Measurements from ENCODE around the gene SNX13.
"Not testable (repeated sequence)": the region's sequence is repeated elsewhere in the genome, so short reads cannot be mapped to it uniquely, and the experiment has no call there.

Gene SNX13

DNA sequence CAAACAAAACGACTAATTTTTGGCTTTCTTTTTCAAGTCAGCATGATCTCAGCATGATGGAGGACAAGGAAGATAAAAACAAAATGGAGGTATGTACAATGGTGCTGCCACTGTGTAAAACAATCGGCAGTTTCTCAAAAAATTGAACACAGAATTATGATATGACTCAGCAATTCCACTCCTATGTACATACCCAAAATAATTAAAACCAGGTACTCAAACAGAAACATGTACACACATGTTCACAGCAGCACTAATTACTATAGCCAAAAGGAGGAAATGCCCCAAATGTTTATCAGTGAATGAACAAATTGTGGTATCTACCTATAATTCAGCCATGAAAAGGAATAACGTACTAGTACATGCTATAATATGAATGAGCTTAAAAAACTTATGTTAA is 29.9 kb downstream of the SNX13 start:
- DNase-seq, result no peak

DNA sequence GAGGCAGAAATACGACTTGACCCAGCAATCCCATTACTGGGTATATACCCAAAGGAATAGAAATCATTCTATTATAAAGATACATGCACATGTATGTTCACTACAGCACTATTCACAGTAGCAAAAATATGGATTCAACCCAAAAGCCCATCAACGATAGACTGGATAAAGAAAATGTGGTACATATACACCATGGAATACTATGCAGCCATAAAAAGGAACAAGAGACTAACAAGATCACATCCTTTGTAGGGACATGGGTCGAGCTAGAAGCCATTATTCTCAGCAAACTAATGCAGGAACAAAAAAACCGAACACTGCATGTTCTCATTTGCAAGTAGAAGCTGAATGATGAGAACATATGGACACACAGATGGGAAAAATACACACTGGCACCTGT is 31.0 kb downstream of the SNX13 start:
- DNase-seq, result not testable (repeated sequence)

DNA sequence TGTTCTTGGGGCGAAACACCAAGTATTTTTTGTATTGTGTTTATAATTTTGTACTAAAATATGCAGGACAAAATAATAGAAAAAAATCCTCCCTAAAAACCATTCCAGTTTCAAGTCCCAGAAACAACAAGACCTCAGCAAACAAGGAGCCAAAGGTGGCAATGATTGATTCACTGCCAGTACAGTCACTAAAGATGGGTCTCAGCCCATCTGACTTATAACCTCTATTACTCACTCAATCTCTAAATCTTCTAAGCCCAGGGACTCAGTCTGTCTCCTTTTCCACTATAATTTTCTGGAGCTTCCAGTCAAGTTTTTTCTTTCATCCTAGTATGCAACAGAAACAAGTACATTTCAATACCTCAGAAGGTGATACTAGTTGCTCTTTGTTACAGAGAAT is 33.3 kb downstream of the SNX13 start:
- DNase-seq, result no peak

DNA sequence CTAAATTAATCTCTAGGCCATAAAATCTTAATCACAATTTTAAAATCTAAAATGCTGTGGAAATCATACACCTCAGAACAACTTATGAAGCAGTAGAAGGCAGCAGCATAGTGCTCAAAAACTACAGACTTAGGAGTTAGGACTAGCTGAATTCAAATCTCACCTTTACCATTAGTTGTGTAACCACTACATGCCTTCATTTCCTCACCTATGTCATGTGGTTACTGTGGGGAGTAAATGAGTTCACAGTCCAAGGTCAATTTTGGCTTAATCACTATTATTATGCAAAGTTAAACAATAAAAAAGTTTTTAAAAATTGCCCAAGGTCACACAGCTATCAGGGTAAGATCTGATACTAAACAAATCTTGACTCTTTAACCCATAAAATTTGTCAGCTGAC is 37.0 kb downstream of the SNX13 start:
- DNase-seq, result no peak

DNA sequence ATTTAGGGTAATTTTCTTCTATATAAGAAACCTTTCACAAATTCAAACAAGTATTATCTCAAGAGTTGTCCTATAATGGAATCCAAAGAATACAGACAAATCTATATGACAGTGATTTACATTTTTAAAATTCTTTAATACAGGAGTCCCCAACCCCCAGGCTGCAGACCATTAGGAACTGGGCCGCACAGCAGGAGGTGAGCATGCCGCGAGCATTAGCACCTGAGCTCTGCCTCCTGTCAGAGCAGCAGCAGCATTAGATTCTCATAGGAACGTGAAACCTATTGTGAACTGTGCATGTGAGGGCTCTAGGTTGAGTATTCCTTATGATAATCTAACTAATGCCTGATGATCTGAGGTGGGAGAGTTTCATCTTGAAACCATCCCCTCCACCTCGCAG is 37.7 kb downstream of the SNX13 start:
- DNase-seq, result no peak

DNA sequence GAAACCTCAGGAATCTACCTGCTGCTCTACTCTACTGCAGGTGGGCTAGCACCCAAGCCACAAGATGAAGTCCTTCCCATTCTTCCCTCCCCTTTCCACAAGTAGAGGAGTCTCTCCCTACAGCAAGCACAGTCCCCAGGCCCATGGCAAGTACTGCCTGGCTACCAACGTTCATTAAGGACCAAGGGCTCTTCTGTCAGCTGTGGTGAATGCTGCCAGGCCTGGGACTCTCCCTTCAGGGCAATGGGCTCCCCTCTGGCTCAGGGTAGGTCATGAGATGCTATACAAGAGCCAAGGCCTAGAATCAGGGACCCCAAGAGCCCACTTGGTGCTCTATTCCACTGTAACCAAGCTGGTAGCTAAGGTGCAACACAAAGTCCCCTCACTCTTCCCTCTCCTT is 39.8 kb downstream of the SNX13 start:
- DNase-seq, result no peak

DNA sequence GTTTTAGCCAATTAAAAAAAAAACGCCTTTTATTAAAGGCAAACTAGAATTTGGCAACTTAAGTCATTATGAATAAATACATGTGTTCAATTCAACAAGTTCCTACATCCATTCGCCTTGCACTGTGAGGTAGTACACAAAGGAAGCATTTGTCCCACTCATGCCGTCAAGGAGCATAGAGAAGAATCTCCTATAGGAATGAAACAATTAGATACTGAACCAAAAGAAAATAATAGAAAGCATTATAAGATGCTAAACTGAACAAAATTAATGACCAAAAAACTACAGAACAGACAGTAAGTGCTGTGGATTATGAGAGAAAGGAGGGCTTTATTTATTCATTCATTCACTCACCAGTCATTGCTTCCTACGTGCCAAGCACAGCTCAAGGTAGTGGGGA is 42.2 kb downstream of the SNX13 start:
- DNase-seq, result no peak

DNA sequence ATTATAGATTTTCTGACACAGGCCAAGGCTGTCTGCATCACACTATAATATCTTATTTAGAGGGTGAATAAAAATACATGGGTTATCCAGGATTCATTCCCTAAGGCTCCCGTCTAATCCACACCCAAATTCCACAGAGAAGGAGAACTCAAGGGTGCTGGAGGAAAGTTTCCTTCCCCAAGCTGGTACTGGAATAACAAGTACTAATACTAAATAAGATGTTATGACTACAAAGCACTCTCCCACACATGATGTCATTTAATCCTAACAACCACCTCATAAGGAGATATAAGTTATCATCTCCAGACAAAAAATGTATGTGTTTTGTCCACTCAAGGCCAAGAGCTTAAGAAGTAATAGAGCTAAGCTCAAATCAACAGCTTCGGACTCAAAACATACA is 53.0 kb downstream of the SNX13 start:
- DNase-seq, result no peak

DNA sequence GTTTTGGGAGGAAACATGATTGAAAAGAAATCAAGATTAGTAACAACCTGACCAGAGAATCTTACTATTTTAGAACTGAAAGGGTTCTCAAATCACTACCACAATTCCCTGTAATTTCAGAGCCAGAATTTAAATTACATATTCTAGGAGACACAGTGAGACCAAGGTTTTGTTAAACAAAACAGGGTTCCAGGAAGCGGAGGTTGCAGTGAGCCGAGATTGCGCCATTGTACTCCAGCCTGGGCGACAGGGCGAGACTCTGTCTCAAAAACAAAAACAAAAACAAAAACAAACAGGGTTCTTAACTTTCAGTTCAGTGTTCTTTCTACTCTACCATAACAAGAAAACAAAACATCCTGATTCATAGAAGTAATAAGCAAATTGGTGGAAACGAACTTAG is 57.6 kb downstream of the SNX13 start:
- no peak for DNase-seq

DNA sequence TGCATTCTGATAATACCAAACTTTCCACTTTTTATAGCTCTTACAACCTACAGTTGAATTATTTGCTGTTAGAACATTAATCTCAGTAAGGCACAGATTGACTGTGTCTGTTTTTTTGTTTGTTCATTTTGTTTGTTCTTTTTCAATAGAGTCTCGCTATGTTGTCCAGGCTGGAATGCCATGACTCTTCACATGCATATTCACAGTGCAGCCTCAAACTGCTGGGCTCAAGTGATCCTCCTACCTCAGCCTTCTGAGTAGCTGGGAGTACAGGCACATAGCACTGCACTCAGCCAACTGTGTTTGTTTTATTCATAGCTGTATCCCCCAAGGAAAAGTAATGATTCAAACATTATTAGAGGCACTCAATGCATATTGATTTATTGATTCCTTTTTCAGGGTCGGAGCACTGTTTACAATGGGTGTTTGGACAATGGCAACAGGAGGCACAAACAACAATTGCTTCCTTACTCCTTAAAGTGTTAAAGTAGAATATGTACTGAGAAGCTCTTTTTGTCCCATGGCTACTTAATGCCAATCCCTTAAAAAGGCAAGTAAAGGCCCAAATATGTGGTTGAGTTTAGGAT is 61.1 kb downstream of the SNX13 start:
- DNase-seq, result no peak

DNA sequence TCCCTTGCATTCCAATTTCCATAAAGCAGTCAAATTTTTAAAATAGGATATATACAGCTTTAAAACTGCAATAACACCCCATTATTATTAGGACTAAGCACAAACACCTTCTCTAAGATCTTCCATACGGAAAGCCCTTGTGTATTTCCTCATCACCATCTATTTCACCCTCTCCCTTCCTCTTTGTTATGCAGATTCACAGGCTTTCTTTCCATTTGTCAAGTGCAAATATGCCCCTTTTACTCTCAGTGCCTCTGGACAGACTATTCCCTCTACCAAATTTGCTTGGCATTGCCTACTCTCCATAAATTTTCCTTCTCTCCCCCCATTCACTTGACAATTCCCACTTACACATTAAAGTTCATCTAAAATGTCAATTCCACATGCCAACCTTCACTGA is 61.7 kb downstream of the SNX13 start:
- DNase-seq, result no peak

DNA sequence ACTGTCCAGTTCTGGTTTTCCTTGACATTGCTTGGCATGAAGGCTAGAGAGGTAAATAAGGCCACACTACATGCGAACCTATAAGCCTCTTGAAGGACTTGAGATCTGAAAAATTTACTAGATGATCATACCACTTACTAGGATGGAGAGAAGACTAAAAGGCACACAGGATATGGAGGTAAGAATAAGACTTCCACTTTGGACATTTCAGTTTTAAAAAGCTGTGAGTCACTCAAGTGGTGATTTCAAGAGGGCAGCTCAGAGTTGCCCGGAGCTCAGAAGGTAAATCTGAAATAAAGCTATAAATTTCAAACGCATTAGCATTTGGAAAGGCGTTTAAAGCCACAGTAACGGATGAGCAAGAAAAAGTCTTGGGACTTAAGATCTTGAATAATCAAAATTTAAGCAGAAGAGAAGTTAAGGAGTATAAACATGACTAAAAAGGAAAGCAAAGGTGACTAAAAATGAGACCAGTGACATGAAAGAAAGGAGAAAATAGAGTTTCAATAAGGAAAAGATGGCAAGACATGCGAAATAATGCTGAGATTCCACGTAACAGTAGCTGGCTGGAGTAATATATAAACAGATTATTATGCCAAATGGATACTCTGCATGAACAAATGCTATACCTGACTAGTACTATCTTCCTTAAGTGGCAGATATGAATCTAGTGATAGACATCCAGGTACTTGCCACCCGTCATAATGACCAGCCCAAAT is 68.3 kb downstream of the SNX13 start:
- no peak for DNase-seq

DNA sequence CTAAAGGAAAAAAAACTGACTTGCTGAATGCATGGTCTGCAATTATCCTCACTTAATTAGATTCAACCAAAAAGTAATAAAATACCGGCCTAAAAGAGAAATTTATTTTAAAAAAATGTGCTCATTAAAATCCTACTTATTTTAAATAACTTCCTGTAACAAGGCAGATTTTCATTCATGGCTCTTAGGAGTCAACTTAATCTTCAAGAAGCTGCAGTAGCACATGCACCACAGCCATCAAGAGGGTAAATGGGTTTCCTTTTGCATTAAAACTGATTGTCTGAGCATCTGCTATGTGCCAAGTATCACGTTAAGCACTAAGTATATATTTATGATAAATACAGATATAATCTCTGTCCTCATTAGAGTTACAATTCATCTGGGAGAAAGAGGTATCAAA is 69.9 kb downstream of the SNX13 start:
- no peak for DNase-seq

DNA sequence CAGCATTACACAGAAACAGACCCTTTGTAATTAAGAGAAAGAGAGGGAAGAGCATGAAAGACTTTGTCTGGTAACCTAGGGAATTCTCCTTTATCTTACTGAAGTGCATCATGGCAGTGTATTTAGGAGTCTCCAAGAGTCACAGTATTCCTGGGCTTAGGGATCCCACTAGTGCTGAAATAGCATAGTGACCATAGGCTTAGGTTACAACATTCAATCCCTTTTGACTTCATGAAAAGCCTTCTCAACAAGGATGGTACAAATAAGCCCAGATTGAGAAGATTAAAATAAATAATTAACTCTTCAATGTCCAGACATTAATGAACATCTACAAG is 76.5 kb downstream of the SNX13 start:
- DNase-seq, result no peak

DNA sequence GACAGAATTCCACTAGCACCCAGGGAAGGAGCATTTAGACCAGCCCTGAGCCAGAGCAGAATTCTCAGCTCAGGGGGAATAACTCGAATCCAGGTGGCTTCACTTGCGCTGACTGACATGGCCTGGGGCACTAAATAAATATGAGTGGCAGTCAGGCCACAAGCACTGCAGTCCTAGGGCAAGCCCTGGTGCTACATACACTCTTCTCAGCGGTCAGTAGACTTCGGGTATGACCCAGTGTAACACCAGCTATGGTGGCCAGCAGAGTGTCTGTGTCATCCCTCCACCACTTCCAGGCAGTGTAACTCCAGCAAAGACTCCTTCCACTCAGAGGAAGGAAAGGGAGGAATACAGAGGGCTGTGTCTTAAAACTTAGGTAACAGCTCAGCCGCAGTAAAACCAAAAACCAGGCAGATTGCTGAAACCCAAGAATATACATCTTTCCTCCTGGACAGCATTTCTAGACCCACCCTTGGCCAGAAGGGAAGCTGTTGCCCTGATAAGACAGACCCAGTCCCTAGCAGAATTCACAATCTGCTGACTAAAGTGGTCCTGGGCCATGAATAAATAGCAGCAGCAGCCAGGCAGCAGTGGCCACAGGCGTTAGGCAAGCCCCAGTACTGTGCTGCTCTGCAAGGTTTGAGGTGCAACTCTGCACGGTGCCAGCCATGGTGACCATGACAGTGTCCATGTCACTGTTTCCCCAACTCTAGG is 77.0 kb downstream of the SNX13 start:
- DNase-seq, result no peak

DNA sequence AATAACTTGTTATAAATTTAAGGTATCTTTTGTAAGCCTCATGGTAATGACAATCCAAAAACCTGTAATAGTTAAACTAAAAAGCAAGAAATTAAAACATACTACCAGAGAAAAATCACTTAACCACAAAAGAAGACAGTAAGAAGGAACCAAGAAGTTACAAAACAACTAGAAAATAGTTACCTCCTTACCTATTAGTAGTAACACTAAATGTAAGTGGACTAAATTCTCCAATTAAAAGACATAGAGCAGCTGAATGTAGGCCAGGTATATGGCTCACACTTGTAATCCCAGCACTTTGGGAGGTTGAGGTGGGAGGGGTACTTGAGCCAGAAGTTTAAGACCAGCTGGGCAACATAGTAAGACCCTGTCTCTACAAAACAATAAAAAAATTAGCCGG is 84.0 kb downstream of the SNX13 start:
- DNase-seq, result no peak

DNA sequence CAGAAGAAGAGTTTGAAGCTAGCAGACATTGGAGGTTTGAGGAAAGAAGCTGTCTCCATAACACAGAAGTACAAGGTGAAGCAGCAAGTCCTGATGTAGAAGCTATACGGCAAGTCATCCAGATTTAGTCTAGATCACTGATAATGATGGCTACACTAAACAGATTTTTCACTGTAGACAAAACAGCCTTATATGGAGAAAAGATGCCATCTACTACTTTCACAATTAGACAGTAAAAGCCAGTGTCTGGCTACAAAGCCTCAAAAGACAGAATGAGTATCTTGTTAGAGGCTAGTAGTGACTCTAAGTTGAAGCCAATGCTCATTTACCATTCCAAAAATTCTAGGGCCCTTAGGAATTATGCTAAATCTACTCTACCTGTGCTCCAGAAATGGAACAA is 85.1 kb downstream of the SNX13 start:
- DNase-seq, result no peak

DNA sequence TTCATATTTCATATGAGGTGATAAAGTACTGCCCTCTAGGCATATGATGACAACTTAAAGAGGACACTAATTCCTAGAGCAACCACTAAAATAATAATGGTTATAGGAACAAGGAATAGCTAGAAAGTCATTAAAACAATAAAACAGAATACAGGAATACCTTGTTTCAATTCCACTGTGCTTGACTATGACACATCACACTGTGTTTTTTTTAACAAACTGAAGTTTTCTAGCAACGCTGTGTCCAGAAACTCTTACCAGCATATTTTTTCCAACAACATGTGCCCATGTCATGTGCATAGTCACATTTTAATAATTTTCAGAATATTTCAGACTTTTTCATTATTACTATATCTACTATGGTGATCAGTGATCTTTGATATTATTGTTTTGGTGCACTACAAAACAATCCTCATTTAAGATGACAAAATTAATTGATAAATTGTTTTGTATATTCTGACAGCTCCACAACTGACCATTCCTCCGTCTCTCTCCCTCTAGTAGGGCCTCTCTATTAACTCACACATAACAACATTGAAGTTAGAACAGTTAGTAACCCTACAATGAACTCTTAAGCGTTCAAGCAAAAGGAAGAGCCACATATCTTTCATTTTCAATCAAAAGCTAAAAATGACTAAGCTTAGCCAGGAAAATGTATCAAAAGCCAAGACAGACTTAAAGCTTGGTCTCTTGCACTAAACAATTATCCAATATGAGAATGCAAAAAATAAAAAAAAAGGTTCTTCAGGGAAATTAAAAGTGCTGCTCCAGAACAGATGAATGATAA is 85.8 kb downstream of the SNX13 start:
- no peak for DNase-seq

DNA sequence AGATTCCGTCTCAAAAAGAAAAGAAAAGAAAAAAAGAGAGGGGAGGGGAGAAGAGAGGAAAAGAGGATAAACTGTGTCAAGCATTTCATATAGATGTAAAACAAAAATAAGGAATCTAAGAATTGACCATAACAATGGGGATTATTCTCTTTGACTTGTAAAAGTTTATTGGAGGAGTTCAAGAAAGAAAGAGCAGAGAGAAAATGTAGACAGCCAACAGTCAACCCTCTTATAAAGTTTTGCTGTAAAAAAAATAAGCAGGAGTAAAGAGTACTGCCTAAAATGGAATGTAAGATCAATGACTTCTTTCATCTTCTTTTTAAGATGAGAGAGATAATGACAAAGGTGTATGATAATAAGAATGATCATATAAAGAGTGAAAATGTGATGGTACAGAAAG is 87.9 kb downstream of the SNX13 start:
- no peak for DNase-seq

DNA sequence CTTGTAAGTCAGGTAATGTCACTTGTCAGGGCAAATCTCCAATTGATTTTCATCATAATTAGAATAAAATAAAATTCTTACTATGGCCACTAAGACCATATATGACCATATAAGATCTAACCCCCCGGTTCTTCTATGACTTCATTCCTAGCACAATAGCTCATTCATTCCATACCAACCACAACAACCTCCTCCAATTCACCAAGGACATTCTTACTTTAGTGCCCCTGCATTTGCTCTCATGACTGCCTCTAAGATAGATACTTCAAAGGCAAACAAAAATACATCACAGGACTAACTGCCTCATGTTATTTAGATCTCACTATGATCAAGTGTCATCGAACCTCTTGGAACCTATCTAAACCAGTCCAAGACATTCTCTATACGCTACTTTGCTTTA is 90.8 kb downstream of the SNX13 start:
- DNase-seq, result no peak

DNA sequence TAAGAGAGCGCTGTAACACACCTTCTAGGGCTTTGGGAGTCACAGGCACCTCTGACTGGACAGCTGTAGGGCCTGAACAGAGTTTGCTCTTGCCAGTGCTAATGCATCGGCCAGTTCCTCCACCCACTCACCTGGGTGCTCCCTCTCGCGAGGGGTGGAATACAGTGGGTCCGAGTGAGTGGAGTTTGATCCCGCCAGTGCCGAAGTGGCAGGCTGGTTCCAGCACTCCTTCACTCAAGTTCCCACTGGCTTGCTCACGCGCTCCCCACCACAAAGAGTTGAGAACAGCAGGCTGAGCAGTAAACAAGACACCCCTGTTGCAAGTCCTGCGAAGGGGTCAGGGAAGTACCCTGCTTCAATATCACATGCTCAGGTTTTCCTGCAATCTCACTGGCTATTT is 91.8 kb downstream of the SNX13 start:
- DNase-seq, result no peak

DNA sequence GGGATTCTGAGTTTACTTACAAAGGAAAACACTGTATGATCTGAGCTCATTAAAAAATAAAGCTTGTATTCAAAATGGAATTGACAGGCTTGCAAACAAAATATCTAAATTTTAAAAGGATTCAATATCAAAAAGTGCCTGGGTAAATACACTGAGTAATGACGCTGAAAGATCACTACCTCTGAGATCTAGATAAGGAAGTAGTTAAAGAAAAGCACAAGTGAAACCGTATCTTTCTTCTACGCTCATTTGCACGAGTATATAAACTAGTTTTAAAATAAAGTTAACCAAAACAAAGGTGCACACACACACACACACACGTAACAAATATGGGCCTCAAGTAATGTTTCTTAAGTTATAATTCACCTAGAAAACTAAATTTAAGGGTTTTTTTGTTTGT is 93.4 kb downstream of the SNX13 start:
- no peak for DNase-seq

DNA sequence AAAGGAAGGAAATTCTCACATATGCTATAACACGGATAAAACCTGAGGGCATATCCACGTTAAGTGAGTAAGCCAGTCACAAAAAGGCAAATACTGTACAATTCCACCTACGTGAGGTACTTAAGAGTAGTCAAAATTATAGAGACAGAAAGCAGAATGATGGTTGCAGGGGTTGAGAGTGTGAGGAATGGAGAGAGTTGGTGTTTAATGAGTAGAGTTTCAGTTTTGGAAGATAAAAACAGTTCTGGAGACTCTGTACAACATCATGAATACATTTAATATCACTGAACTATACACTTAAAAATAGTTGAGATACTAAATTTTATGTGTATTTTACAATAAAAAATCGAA is 95.1 kb downstream of the SNX13 start:
- DNase-seq, result no peak
